Measurements from ENCODE around the gene OR10H4. TPM values are rescaled to one million over a fixed set of nuclear protein-coding genes. Genes with fewer than 3 reads are reported as not detected.

Gene OR10H4
- total RNA-seq, 6 donors from 2014 or later, result not detected

GRCh38 chr19:15934332-15935078, 14.3 kb upstream of the OR10H4 start, which contains the start of gene CYP4F11:
CYP4F11 (minus strand) TSS chr19:15934529; CDS start chr19:15934408, 121 bp downstream.
- Histone ChIP-seq H3K36me3 (no peaks in the 10 kb centered on the region), H3K9me3 (no peaks in the 10 kb centered on the region), H3K27me3 (peaks cover 0 to 6% (median 0%) of the 10 kb centered on the region in 4 donors), H3K4me3 (no peak within 1 kb of the TSS), H3K27ac (no peak within 1 kb of the TSS), H3K4me1 (no peaks in the 10 kb centered on the region)
- ATAC-seq (ENCODE audit: low FRiP score in 2 of 2) (peak; percentile 21 to 39), DNase-seq (peak in 1 of 2 donors; percentile 71)
- WGBS, 2 donors, result 35 to 62% methylated on average over 4 to 10 of the region's 10 CpGs
- TF ChIP-seq POLR2A (IDR thresholded peaks at IDR 0.05) (no peak), POLR2AphosphoS5 (IDR thresholded peaks at IDR 0.05) (no peak), EP300 (IDR thresholded peaks at IDR 0.05) (no peak)

- ATAC-seq (ENCODE audit: low FRiP score in 2 of 2) (no peak), DNase-seq (no peak)
- no peak overlapping the region for H3K27ac ChIP-seq
- no peak for TF ChIP-seq POLR2AphosphoS5 (IDR thresholded peaks at IDR 0.05)
- TF ChIP-seq EP300 (IDR thresholded peaks at IDR 0.05), result no peak
- TF ChIP-seq CTCF (IDR thresholded peaks at IDR 0.05), result no peak
- no peak for TF ChIP-seq POLR2A (IDR thresholded peaks at IDR 0.05)
- H3K9me3 ChIP-seq, result no peaks in the 10 kb centered on the region
- WGBS, 2 donors, result 39 to 47% methylated on average over 3 of the region's 3 CpGs
- no peaks in the 10 kb centered on the region for H3K4me1 ChIP-seq
- peaks cover 0 to 6% (median 0%) of the 10 kb centered on the region in 4 donors for H3K27me3 ChIP-seq
- H3K4me3 ChIP-seq, result no peak overlapping the region
- no peaks in the 10 kb centered on the region for H3K36me3 ChIP-seq
These were observed 13.6 kb upstream of the OR10H4 start for GRCh38 chr19:15935167-15935702.

- DNase-seq, result no peak
- no peak for TF ChIP-seq POLR2A (IDR thresholded peaks at IDR 0.05)
- no peak for TF ChIP-seq EP300 (IDR thresholded peaks at IDR 0.05)
- no peak for TF ChIP-seq POLR2AphosphoS5 (IDR thresholded peaks at IDR 0.05)
- no peak for TF ChIP-seq CTCF (IDR thresholded peaks at IDR 0.05)
- H3K4me1 ChIP-seq, result no peaks in the 10 kb centered on the region
- no peaks in the 10 kb centered on the region for H3K36me3 ChIP-seq
- no peak for ATAC-seq (ENCODE audit: low FRiP score in 2 of 2)
- H3K27ac ChIP-seq, result no peak overlapping the region
- no peak overlapping the region for H3K4me3 ChIP-seq
- WGBS, 2 donors, result 78 to 88% methylated on average over 3 of the region's 3 CpGs
- H3K9me3 ChIP-seq, result no peaks in the 10 kb centered on the region
- peaks cover 0 to under 1% (median 0%) of the 10 kb centered on the region in 4 donors for H3K27me3 ChIP-seq
These were observed 12.6 kb upstream of the OR10H4 start for GRCh38 chr19:15936173-15936572.

- WGBS, 2 donors, result 76 to 86% methylated on average over 2 of the region's 2 CpGs
- TF ChIP-seq POLR2AphosphoS5 (IDR thresholded peaks at IDR 0.05) (no peak), POLR2A (IDR thresholded peaks at IDR 0.05) (no peak), EP300 (IDR thresholded peaks at IDR 0.05) (no peak), CTCF (IDR thresholded peaks at IDR 0.05) (no peak)
- H3K27me3 ChIP-seq, result no peaks in the 10 kb centered on the region
- H3K4me3 ChIP-seq, result no peak overlapping the region
- no peaks in the 10 kb centered on the region for H3K36me3 ChIP-seq
- no peaks in the 10 kb centered on the region for H3K9me3 ChIP-seq
- DNase-seq, result no peak
- no peak for ATAC-seq (ENCODE audit: low FRiP score in 2 of 2)
- no peaks in the 10 kb centered on the region for H3K4me1 ChIP-seq
- no peak overlapping the region for H3K27ac ChIP-seq
These were observed 11.9 kb upstream of the OR10H4 start for GRCh38 chr19:15936950-15937349.

- TF ChIP-seq EP300 (IDR thresholded peaks at IDR 0.05) (no peak), POLR2AphosphoS5 (IDR thresholded peaks at IDR 0.05) (no peak), CTCF (IDR thresholded peaks at IDR 0.05) (no peak), POLR2A (IDR thresholded peaks at IDR 0.05) (no peak)
- DNase-seq (no peak), ATAC-seq (ENCODE audit: low FRiP score in 2 of 2) (no peak)
- H3K27ac ChIP-seq, result no peak overlapping the region
- no peaks in the 10 kb centered on the region for H3K27me3 ChIP-seq
- no peak overlapping the region for H3K4me3 ChIP-seq
- no peaks in the 10 kb centered on the region for H3K4me1 ChIP-seq
- no peaks in the 10 kb centered on the region for H3K9me3 ChIP-seq
- H3K36me3 ChIP-seq, result no peaks in the 10 kb centered on the region
- WGBS, 2 donors, result 33 to 64% methylated on average over 1 to 2 of the region's 2 CpGs
These were observed 11.0 kb upstream of the OR10H4 start for GRCh38 chr19:15937771-15938170.

Measured in upper lobe of left lung (tissue), 6 donors.